ENCODE measurements around the gene ARHGEF4. TPM values are rescaled to one million over a fixed set of nuclear protein-coding genes. Genes with fewer than 3 reads are reported as not detected.

Gene ARHGEF4
- total RNA-seq, 1 donor from 2014 or later, result 11.1 TPM

DNA sequence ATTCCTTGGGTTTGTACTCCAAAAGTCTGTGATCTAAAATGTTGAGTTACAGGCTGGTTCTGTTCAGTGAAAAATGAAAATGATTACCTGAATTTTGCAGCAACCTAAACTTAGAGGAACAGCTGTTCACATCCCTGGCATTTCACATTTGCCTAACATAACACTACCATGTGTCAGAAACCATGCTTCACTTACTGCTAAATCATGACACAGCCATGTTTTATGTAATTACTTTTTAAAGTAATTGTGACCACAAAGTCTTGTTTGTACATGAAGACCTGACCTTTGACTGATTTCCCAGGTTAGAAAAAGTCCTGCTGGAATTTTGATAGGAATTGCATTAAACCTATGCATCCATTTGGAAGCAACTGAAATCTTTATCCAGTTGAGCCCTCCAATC, 177.4 kb downstream of the ARHGEF4 start:
- H3K4me3 ChIP-seq, result no peak overlapping the region
- H3K9me3 ChIP-seq, result no peaks in the 10 kb centered on the region
- H3K4me1 ChIP-seq, result no peaks in the 10 kb centered on the region
- TF ChIP-seq, protein P1, sequence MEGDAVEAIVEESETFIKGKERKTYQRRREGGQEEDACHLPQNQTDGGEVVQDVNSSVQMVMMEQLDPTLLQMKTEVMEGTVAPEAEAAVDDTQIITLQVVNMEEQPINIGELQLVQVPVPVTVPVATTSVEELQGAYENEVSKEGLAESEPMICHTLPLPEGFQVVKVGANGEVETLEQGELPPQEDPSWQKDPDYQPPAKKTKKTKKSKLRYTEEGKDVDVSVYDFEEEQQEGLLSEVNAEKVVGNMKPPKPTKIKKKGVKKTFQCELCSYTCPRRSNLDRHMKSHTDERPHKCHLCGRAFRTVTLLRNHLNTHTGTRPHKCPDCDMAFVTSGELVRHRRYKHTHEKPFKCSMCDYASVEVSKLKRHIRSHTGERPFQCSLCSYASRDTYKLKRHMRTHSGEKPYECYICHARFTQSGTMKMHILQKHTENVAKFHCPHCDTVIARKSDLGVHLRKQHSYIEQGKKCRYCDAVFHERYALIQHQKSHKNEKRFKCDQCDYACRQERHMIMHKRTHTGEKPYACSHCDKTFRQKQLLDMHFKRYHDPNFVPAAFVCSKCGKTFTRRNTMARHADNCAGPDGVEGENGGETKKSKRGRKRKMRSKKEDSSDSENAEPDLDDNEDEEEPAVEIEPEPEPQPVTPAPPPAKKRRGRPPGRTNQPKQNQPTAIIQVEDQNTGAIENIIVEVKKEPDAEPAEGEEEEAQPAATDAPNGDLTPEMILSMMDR (IDR thresholded peaks at IDR 0.05), result no peak
- no peaks in the 10 kb centered on the region for H3K27me3 ChIP-seq
- H3K36me3 ChIP-seq, result no peaks in the 10 kb centered on the region
- no peak overlapping the region for H3K27ac ChIP-seq
- DNase-seq, result no peak
- no peak for ATAC-seq
- intact Hi-C loops (cut with DNase I), result no loop called here

DNA sequence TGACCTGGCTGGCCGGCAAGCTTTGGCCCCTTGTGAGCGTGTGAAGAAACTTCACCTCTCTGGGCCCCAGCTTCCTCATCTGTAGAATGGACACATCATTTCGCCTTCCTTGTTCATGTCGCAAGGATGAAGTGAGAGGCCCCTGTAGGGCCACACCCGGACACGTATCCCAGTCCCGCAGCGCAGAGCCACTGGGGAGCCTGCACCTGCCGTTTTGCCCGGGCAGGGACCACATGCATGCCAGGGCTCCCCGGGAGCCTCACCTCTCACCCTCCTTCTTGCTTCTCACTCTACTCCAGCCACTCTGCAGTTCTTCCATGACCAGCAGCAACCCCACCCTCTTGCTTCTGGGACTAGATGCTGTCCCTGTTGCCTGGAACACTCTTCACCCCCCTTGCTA, 179.1 kb downstream of the ARHGEF4 start:
- Histone ChIP-seq H3K27me3 (no peaks in the 10 kb centered on the region), H3K4me1 (no peaks in the 10 kb centered on the region), H3K36me3 (no peaks in the 10 kb centered on the region), H3K9me3 (no peaks in the 10 kb centered on the region), H3K27ac (no peak overlapping the region), H3K4me3 (no peak overlapping the region)
- DNase-seq, result no peak
- intact Hi-C loops (cut with DNase I), result no loop called here
- TF ChIP-seq, protein P1 (IDR thresholded peaks at IDR 0.05), result no peak
- peak; percentile 13 for ATAC-seq

DNA sequence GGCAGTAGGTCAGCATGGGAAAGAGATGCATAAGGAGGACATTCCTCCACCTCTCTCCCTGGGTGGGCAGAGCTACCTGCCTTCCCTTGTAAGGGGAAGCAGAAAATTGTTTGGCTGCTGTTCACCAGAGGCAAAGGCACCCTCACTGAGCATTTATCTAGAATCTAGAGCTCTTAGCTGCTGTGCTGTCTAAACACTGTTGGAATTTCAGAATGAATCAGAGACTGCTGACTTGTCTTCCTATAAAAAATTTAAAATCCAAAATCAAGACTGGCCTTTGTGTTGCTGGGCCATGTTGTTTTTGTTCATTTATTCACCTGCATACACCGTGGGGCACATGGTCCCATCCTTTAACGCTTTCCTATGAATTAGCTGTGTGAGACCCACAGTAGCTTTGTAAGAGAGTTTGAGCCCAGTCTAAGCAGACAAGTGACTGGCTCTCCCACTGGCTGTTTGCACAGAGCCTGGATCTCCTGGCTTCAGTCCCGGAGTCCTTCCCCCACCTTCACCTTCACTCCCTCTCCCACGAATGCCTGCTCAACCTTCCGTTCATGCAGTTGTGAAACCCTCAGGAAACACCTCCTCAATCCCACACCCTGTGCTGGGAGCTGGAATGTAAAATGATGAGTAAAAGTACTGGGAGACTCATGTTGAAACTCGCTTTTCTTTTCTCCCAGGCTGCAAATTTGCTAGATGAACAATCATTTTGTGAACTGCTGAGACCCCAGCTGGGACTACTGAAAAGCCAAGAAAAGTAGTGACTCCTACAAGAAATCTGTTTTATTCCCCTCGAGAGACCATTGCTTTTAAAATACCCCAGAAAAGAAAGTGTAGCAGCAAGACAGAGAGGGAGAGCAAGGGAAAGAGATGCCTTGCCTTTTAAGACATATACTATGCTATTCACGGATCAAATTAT, 180.4 kb downstream of the ARHGEF4 start:
- no peak for DNase-seq
- Histone ChIP-seq H3K27me3 (no peaks in the 10 kb centered on the region), H3K36me3 (no peaks in the 10 kb centered on the region), H3K27ac (no peak overlapping the region), H3K4me3 (no peak overlapping the region), H3K9me3 (no peaks in the 10 kb centered on the region), H3K4me1 (no peaks in the 10 kb centered on the region)
- intact Hi-C loops (cut with DNase I), result no loop called here
- peak; percentile 94 for ATAC-seq
- TF ChIP-seq, protein P1 (IDR thresholded peaks at IDR 0.05), result no peak

DNA sequence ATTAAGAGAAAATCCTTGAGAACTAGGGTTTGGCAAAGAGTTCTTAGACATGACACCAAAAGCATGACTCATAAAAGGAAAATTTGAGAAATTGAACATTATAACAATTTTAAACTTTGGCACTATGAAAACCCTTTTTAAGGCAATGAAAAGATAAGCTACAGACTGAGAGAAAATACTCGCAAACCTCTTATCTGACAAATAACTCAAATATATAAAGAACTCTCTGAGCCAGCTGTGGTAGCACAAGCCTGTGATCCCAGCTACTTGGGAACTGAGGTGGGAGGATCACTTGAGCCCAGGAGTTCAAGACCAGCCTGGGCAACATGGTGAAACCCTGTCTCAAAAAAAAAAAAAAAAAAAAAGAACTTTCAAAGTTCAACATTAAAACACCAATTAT, 186.0 kb downstream of the ARHGEF4 start:
- H3K27ac ChIP-seq, result no peak overlapping the region
- H3K36me3 ChIP-seq, result no peaks in the 10 kb centered on the region
- DNase-seq, result no peak
- ATAC-seq, result no peak
- no peaks in the 10 kb centered on the region for H3K9me3 ChIP-seq
- intact Hi-C loops (cut with DNase I), result no loop called here
- H3K4me3 ChIP-seq, result no peak overlapping the region
- H3K4me1 ChIP-seq, result no peaks in the 10 kb centered on the region
- TF ChIP-seq, protein P1 (IDR thresholded peaks at IDR 0.05), result no peak
- no peaks in the 10 kb centered on the region for H3K27me3 ChIP-seq

DNA sequence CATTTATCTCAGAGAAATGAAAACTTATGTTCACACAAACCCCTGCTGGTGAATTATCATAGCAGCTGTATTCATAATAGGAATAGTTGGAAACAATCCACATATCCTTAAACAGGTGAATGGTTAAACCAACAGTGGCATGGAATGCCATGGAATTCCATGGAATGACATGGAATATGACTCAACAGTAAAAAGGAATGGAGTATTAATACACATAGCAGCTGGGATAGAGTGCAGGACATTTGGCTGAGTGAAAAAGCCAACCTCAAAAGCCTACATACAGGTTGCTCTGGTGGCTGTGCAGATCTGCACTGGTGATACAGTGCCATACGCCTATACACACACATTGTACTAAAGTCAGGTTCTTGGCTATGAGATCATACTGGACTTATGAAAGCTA, 187.0 kb downstream of the ARHGEF4 start:
- intact Hi-C loops (cut with DNase I), result no loop called here
- Histone ChIP-seq H3K36me3 (no peaks in the 10 kb centered on the region), H3K27ac (no peak overlapping the region), H3K27me3 (no peaks in the 10 kb centered on the region), H3K4me1 (no peaks in the 10 kb centered on the region), H3K4me3 (no peak overlapping the region), H3K9me3 (no peaks in the 10 kb centered on the region)
- ATAC-seq (no peak), DNase-seq (no peak)
- TF ChIP-seq, protein P1 (IDR thresholded peaks at IDR 0.05), result no peak
